ENCODE measurements around the gene MYOF. TPM values are rescaled to one million over a fixed set of nuclear protein-coding genes. Genes with fewer than 3 reads are reported as not detected.

Gene MYOF
- total and polyA plus RNA-seq, 2 of the 8 experiments (the other 6 are each of a cell fraction or from before 2014, with no cell fraction given) = 0.98 to 2.3 TPM

DNA sequence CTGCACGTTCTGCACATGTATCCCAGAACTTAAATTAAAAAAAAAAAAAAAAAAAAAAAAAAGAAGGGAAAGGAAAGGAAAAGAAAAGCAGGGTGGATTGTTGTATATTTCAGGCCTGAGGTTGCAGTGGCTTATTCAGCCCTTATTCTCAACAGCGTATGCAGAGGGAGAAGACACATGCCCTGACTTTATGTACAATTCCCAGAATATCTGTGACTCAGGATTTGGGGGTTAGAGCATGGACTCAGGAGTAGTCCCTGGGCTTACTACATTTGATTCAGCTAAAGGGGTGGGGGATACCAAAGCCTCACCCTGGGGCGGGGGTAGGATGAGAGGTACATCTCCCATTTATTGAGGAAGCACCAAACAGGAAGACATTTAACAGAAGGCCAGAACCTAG, 137.4 kb downstream of the MYOF start (continued):
- TF ChIP-seq, protein P1, sequence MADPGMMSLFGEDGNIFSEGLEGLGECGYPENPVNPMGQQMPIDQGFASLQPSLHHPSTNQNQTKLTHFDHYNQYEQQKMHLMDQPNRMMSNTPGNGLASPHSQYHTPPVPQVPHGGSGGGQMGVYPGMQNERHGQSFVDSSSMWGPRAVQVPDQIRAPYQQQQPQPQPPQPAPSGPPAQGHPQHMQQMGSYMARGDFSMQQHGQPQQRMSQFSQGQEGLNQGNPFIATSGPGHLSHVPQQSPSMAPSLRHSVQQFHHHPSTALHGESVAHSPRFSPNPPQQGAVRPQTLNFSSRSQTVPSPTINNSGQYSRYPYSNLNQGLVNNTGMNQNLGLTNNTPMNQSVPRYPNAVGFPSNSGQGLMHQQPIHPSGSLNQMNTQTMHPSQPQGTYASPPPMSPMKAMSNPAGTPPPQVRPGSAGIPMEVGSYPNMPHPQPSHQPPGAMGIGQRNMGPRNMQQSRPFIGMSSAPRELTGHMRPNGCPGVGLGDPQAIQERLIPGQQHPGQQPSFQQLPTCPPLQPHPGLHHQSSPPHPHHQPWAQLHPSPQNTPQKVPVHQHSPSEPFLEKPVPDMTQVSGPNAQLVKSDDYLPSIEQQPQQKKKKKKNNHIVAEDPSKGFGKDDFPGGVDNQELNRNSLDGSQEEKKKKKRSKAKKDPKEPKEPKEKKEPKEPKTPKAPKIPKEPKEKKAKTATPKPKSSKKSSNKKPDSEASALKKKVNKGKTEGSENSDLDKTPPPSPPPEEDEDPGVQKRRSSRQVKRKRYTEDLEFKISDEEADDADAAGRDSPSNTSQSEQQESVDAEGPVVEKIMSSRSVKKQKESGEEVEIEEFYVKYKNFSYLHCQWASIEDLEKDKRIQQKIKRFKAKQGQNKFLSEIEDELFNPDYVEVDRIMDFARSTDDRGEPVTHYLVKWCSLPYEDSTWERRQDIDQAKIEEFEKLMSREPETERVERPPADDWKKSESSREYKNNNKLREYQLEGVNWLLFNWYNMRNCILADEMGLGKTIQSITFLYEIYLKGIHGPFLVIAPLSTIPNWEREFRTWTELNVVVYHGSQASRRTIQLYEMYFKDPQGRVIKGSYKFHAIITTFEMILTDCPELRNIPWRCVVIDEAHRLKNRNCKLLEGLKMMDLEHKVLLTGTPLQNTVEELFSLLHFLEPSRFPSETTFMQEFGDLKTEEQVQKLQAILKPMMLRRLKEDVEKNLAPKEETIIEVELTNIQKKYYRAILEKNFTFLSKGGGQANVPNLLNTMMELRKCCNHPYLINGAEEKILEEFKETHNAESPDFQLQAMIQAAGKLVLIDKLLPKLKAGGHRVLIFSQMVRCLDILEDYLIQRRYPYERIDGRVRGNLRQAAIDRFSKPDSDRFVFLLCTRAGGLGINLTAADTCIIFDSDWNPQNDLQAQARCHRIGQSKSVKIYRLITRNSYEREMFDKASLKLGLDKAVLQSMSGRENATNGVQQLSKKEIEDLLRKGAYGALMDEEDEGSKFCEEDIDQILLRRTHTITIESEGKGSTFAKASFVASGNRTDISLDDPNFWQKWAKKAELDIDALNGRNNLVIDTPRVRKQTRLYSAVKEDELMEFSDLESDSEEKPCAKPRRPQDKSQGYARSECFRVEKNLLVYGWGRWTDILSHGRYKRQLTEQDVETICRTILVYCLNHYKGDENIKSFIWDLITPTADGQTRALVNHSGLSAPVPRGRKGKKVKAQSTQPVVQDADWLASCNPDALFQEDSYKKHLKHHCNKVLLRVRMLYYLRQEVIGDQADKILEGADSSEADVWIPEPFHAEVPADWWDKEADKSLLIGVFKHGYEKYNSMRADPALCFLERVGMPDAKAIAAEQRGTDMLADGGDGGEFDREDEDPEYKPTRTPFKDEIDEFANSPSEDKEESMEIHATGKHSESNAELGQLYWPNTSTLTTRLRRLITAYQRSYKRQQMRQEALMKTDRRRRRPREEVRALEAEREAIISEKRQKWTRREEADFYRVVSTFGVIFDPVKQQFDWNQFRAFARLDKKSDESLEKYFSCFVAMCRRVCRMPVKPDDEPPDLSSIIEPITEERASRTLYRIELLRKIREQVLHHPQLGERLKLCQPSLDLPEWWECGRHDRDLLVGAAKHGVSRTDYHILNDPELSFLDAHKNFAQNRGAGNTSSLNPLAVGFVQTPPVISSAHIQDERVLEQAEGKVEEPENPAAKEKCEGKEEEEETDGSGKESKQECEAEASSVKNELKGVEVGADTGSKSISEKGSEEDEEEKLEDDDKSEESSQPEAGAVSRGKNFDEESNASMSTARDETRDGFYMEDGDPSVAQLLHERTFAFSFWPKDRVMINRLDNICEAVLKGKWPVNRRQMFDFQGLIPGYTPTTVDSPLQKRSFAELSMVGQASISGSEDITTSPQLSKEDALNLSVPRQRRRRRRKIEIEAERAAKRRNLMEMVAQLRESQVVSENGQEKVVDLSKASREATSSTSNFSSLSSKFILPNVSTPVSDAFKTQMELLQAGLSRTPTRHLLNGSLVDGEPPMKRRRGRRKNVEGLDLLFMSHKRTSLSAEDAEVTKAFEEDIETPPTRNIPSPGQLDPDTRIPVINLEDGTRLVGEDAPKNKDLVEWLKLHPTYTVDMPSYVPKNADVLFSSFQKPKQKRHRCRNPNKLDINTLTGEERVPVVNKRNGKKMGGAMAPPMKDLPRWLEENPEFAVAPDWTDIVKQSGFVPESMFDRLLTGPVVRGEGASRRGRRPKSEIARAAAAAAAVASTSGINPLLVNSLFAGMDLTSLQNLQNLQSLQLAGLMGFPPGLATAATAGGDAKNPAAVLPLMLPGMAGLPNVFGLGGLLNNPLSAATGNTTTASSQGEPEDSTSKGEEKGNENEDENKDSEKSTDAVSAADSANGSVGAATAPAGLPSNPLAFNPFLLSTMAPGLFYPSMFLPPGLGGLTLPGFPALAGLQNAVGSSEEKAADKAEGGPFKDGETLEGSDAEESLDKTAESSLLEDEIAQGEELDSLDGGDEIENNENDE (IDR thresholded peaks at IDR 0.05; ENCODE audit: insufficient replicate concordance, low read length) = no peak
- TF ChIP-seq HDAC6 (IDR thresholded peaks at IDR 0.05; ENCODE audit: low read depth, low read length) (no peak), SIRT6 (IDR thresholded peaks at IDR 0.05; ENCODE audit: low read length) (no peak), SUZ12 (IDR thresholded peaks at IDR 0.05; ENCODE audit: low read length) (no peak), TBP (IDR thresholded peaks at IDR 0.05; ENCODE audit: low read depth, low read length) (no peak), CHD1 (IDR thresholded peaks at IDR 0.05; ENCODE audit: low read depth, low read length) (no peak), TEAD4 (IDR thresholded peaks at IDR 0.05; ENCODE audit: low read depth, low read length) (no peak), EGR1 (IDR thresholded peaks at IDR 0.05; ENCODE audit: borderline replicate concordance, low read depth, low read length) (no peak), CEBPB (IDR thresholded peaks at IDR 0.05; ENCODE audit: low read depth, low read length) (no peak), CREB1 (IDR thresholded peaks at IDR 0.05) (no peak), POLR2AphosphoS5 (IDR thresholded peaks at IDR 0.05; ENCODE audit: low read depth, low read length) (no peak), TCF12 (IDR thresholded peaks at IDR 0.05; ENCODE audit: low read depth, low read length) (no peak)
